ENCODE results near the gene HSD17B12. TPM values are rescaled to one million over a fixed set of nuclear protein-coding genes. Genes with fewer than 3 reads are reported as not detected.

Gene HSD17B12
- total and polyA plus RNA-seq, 2 donors (not counting 3 experiments of a cell fraction or from before 2014, with no cell fraction given): 41.5 to 96.5 TPM

GRCh38 chr11:43871051-43871450 lies 190.5 kb downstream of the HSD17B12 start:
- Histone ChIP-seq H3K36me3 (ENCODE audit: control insufficient read depth in 2 of 2, extremely low read depth in 1 of 2, insufficient read depth in 2 of 2, low read length in 2 of 2) (no peaks in the 10 kb centered on the region), H3K9me1 (replicated peaks; ENCODE audit: control insufficient read depth, extremely low read depth, insufficient read depth, low read length) (no peaks in the 10 kb centered on the region), H3K9ac (replicated peaks; ENCODE audit: extremely low read depth, insufficient read depth, low read length) (no peak overlapping the region), H3K27me3 (ENCODE audit: control insufficient read depth in 2 of 2, insufficient read depth in 2 of 2, low read length in 2 of 2) (peaks cover 15 to 27% of the 10 kb centered on the region in 2 experiments), H3K9me3 (replicated peaks; ENCODE audit: control insufficient read depth, insufficient read depth, low read length) (no peaks in the 10 kb centered on the region), H3K4me1 (ENCODE audit: control insufficient read depth, extremely low read depth, insufficient read depth, low read length) (peaks cover 2% of the 10 kb centered on the region), H3K4me2 (ENCODE audit: insufficient read depth, low read length) (no peak overlapping the region), H4K20me1 (replicated peaks; ENCODE audit: control insufficient read depth, extremely low read depth, insufficient read depth, low read length) (no peaks in the 10 kb centered on the region), H3K27ac (ENCODE audit: insufficient read depth, low read depth, low read length) (no peak overlapping the region), H3K4me3 (replicated peaks in 1 of 3; ENCODE audit: insufficient read depth in 1 of 3, low read depth in 1 of 3, low read length in 3 of 3) (no peak overlapping the region), H3K79me2 (ENCODE audit: control insufficient read depth, insufficient read depth, low read length) (no peaks in the 10 kb centered on the region), H2AFZ (ENCODE audit: low read depth, low read length) (no peak overlapping the region)
- ChIA-PET POLR2A (no interaction called here), CTCF (interaction anchor here (2.3 kb wide), 1 partner anchor 19 kb away, joined by 7 read pairs; no protein-coding TSS in a partner anchor)
- intact Hi-C loops (cut with micrococcal nuclease) (no loop called here), dilution Hi-C loops (cut with MboI; ENCODE audit: extremely low pct_ligation_motif_present, low sequenced_read_pairs) (no loop called here)
- DNase-seq (ENCODE audit: low read depth, low spot score) (no peak), FAIRE-seq (no peak)
- TF ChIP-seq JUN (IDR thresholded peaks at IDR 0.05; ENCODE audit: borderline replicate concordance, insufficient read depth, insufficient read length, low read depth) (no peak), POLR2AphosphoS5 (IDR thresholded peaks at IDR 0.05; ENCODE audit: insufficient read depth, low read depth, low read length) (no peak), EZH2 (IDR thresholded peaks at IDR 0.05; ENCODE audit: borderline replicate concordance, low read depth, low read length, severe bottlenecking) (no peak), MAX (IDR thresholded peaks at IDR 0.05; ENCODE audit: insufficient read depth, insufficient read length) (no peak), FOS (IDR thresholded peaks at IDR 0.05; ENCODE audit: borderline replicate concordance, insufficient read depth, low read length) (no peak), GATA2 (IDR thresholded peaks at IDR 0.05; ENCODE audit: insufficient read depth, insufficient read length, low read depth, low read length) (no peak), CTCF (IDR thresholded peaks at IDR 0.05; ENCODE audit: extremely low read depth in 1 of 2, insufficient read depth in 1 of 2, low read depth in 1 of 2, low read length in 2 of 2) (no peak)
- BruUV-seq (replicated peaks): no TSS peak

Measured in endothelial cell of umbilical vein (primary cell).